ENCODE results near the gene CMPK1. TPM values are rescaled to one million over a fixed set of nuclear protein-coding genes. Genes with fewer than 3 reads are reported as not detected.

CMPK1 gene
- total RNA-seq, 1 experiment from 2014 or later = 28.7 TPM

DNA sequence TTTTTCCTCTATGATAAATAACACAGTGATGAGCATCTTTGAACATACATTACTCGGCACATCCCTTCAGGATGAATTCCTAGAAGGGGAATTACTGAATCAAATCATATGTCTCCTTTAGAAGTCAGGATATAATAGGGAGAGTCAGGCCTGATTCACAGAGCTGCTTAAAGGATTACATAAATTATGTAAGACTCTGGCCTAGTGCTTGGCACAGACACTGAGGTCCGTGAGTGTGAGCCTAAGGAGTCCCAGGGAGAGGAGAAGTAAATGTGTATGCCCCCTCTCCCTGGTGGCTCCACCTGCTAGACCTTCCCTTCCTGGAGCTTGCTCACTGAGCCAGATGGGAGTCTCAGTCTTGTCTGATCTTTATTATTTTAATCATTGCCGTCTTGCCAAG is 73.9 kb downstream of the CMPK1 start:
- Mint-ChIP-seq H3K27ac (no peak overlapping the region), H3K36me3 (ENCODE audit: insufficient read depth in 1 of 3, low read depth in 3 of 3) (no peaks in the 10 kb centered on the region)

More for the DNA sequence above, 73.9 kb downstream of the CMPK1 start:
- H3K9me3 ChIP-seq (ENCODE audit: control insufficient read depth, low read depth, low read length) = no peaks in the 10 kb centered on the region
- H2BK120ac ChIP-seq (ENCODE audit: low read depth, low read length, poor library complexity, severe bottlenecking) = no peak overlapping the region
- H3K79me2 ChIP-seq (ENCODE audit: insufficient read depth, low read length) = no peaks in the 10 kb centered on the region
- Mint-ChIP-seq H3K4me3 (no peak overlapping the region), H3K27me3 (ENCODE audit: low read depth) (peaks cover 74% of the 10 kb centered on the region), H3K9me3 (no peaks in the 10 kb centered on the region; a peak in 1 of 5 replicates), H3K4me1 (no peaks in the 10 kb centered on the region)
- DNase-seq = no peak
- no peak overlapping the region for H3K4me2 ChIP-seq (ENCODE audit: insufficient read depth, insufficient read length, low read length)
- no peak overlapping the region for H3K27ac ChIP-seq (ENCODE audit: insufficient read length, low read depth, low read length)
- no peak overlapping the region for H3K9ac ChIP-seq (ENCODE audit: extremely low read depth, insufficient read length, low read length)
- H2BK20ac ChIP-seq (ENCODE audit: low read depth, low read length, poor library complexity, severe bottlenecking) = no peak overlapping the region
- no peak overlapping the region for H2BK15ac ChIP-seq (ENCODE audit: low read depth, low read length)
- H3K23ac ChIP-seq (ENCODE audit: insufficient read length, low read depth, low read length) = no peak overlapping the region
- H4K5ac ChIP-seq (ENCODE audit: insufficient read length, low read depth, low read length) = no peak overlapping the region
- H2AFZ ChIP-seq (ENCODE audit: low read length) = no peak overlapping the region
- H3K23me2 ChIP-seq (ENCODE audit: insufficient read length, low read depth, low read length, poor library complexity, severe bottlenecking) = no peaks in the 10 kb centered on the region
- TF ChIP-seq CTCF (conservative IDR thresholded peaks at IDR 0.05) = no peak
- no peaks in the 10 kb centered on the region for H3K79me1 ChIP-seq (ENCODE audit: insufficient read depth, low read depth, low read length, poor library complexity, severe bottlenecking)
- no CpG with 5 or more reads among the region's 3 CpGs for WGBS (ENCODE audit: extremely low coverage, insufficient read length, low lambda C conversion rate)
- no peak overlapping the region for H2AK5ac ChIP-seq (ENCODE audit: insufficient read length, low read length)
- H3K56ac ChIP-seq (ENCODE audit: insufficient read length, low read depth, low read length) = no peak overlapping the region
- no peak overlapping the region for H3K14ac ChIP-seq (ENCODE audit: insufficient read depth, low read length)
- no peak overlapping the region for H3T11ph ChIP-seq (ENCODE audit: low read length)
- no peaks in the 10 kb centered on the region for H3K27me3 ChIP-seq (ENCODE audit: insufficient read depth, low read length)
- H3K4me1 ChIP-seq (ENCODE audit: insufficient read depth, low read length) = peaks cover 3% of the 10 kb centered on the region; the same call in 1 of the 2 replicates
- H4K8ac ChIP-seq (replicated peaks; ENCODE audit: insufficient read length, low read depth, low read length) = no peak overlapping the region
- no peak overlapping the region for H3K18ac ChIP-seq (ENCODE audit: insufficient read length, low read depth, low read length)
- no peak overlapping the region for H2BK5ac ChIP-seq (ENCODE audit: insufficient read length, low read length)
- H4K91ac ChIP-seq (ENCODE audit: insufficient read length, low read depth, low read length) = no peak overlapping the region
- no peak overlapping the region for H2BK12ac ChIP-seq (ENCODE audit: insufficient read length, low read depth, low read length)
- no peak overlapping the region for H3K4ac ChIP-seq (ENCODE audit: low read depth, low read length)
- no peaks in the 10 kb centered on the region for H4K20me1 ChIP-seq (ENCODE audit: control insufficient read depth, insufficient read depth, insufficient read length)

Data from H9 (cell line).